ENCODE data around the gene TNFRSF13B. TPM values are rescaled to one million over a fixed set of nuclear protein-coding genes. Genes with fewer than 3 reads are reported as not detected.
"Not testable (repeated sequence)": the region's sequence is repeated elsewhere in the genome, so short reads cannot be mapped to it uniquely, and the experiment has no call there.

The TNFRSF13B gene
- total RNA-seq, 3 donors from 2014 or later, result 0.80 to 2.9 TPM; not detected in 1

DNA sequence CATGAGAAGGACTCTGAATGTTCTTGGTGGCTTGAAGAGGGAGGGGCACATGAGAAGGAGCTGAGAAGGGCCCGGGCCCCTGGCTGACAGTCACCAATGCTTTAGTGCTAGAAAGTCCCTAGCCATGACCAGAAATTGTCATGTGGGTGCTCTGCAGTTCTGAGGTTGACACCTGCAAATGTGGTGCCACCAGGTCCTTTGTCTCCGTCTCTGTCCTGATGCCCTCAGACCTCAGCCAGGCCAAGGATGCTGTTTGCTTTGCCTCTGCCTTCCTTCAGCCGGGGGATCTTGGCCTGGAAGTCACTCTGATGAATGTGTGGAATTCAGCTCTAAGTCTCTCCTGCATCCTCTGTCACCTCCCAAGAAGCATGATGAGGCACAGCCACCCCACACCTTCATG, 63.6 kb downstream of the TNFRSF13B start:
- Histone ChIP-seq H3K27me3 (no peaks in the 10 kb centered on the region), H3K4me1 (no peaks in the 10 kb centered on the region), H3K4me3 (no peak overlapping the region), H3K27ac (no peak overlapping the region), H3K36me3 (no peaks in the 10 kb centered on the region), H3K9me3 (no peaks in the 10 kb centered on the region)
- TF ChIP-seq CTCF (IDR thresholded peaks at IDR 0.05), result no peak
- no peak for TF ChIP-seq POLR2A (IDR thresholded peaks at IDR 0.05)
- no peak for TF ChIP-seq POLR2AphosphoS5 (IDR thresholded peaks at IDR 0.05)
- intact Hi-C loops (cut with DNase I; ENCODE audit: low total_unique reads), result no loop called here
- peak in 1 of 2 donors; percentile 33 for DNase-seq (ENCODE audit: low spot score in 2 of 2)

DNA sequence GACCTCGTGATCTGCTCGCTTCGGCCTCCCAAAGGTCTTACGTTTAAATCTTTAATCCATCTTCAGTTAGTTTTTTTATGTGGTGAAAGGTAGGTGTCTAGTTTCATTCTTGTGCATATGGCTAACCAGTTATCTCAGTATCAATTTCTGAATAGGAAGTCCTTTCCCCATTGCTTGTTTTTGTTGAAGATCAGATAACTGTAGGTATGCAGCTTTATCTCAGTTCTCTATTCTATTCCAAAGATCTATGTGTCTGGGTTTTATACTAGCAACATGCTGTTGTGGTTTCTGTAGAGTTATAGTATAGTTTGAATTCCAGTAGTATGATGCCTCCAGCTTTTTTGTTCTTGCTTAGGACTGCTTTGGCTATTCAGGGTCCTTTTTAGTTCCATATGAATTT, 65.2 kb downstream of the TNFRSF13B start:
- no peak overlapping the region for H3K27ac ChIP-seq
- H3K9me3 ChIP-seq, result no peaks in the 10 kb centered on the region
- DNase-seq (ENCODE audit: low spot score in 2 of 2), result no peak
- TF ChIP-seq POLR2A (IDR thresholded peaks at IDR 0.05), result no peak
- TF ChIP-seq CTCF (IDR thresholded peaks at IDR 0.05), result no peak
- TF ChIP-seq POLR2AphosphoS5 (IDR thresholded peaks at IDR 0.05), result no peak
- intact Hi-C loops (cut with DNase I; ENCODE audit: low total_unique reads), result no loop called here
- no peak overlapping the region for H3K4me3 ChIP-seq
- H3K27me3 ChIP-seq, result no peaks in the 10 kb centered on the region
- H3K4me1 ChIP-seq, result no peaks in the 10 kb centered on the region
- no peaks in the 10 kb centered on the region for H3K36me3 ChIP-seq

DNA sequence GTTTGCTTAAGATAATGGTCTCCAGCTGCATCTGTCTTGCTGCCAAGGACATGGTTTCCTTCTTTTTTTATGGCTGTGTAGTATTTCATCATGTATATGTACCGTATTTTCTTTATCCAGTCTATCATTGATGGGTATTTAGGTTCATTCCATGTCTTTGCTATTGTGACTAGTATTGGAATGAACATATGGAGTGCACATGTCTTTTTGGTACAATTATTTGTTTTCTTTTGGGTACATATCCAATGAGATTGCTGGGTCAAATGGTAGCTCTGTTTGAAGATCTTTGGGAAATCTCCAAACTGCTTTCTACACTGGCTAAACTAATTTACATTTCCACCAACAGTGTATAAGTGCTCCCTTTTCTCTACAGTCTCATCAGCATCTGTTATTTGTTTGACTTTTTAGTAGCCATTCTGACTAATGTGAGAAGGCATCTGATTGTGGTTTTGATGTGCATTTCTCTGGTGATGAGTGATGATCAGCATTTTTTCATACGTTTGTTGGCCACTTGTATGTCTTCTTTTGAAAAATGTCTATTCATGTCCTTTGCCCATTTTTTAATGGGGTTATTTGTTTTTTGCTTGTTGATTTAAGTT, 66.2 kb downstream of the TNFRSF13B start:
- Histone ChIP-seq H3K27me3 (no peaks in the 10 kb centered on the region), H3K9me3 (no peaks in the 10 kb centered on the region), H3K36me3 (no peaks in the 10 kb centered on the region), H3K4me3 (no peak overlapping the region), H3K27ac (no peak overlapping the region), H3K4me1 (no peaks in the 10 kb centered on the region)
- TF ChIP-seq POLR2AphosphoS5 (IDR thresholded peaks at IDR 0.05) (no peak), POLR2A (IDR thresholded peaks at IDR 0.05) (no peak), CTCF (IDR thresholded peaks at IDR 0.05) (no peak)
- no peak for DNase-seq (ENCODE audit: low spot score in 2 of 2)
- intact Hi-C loops (cut with DNase I; ENCODE audit: low total_unique reads), result no loop called here

GRCh38 chr17:16903070-16903469, 68.8 kb downstream of the TNFRSF13B start:
- DNase-seq (ENCODE audit: low spot score in 2 of 2); H3K36me3 ChIP-seq; H3K4me3 ChIP-seq; H3K27ac ChIP-seq; intact Hi-C loops (cut with DNase I; ENCODE audit: low total_unique reads); H3K9me3 ChIP-seq; H3K4me1 ChIP-seq; H3K27me3 ChIP-seq: not testable (repeated sequence)

DNA sequence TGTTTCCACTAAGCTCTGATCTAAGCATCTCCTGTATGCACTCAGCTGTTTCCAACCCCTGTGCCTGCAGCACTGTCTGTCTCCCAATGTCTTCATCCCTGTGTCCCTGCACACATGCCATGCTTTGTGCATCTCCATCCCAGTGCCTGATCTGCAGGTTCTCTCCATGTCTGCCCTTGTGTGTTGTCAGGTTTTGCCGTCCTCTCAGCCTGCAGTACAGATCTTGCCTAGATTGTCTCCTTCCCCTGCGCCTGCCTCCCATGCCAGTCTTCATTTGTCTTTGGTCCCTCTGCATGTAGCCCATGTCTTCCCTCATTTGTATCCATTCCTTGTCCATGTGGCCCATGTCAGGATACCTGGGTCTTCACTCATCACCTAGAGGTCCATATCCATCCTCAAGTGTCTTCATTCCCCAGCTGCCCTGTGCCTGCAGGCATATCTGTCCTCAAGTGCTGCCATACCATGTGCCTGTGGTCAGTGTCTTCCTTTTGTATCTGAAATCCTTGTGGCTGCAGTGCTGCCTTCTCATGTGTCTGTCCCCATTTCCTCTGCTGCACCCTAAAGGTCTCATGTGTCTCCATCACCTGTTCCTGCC, 71.5 kb downstream of the TNFRSF13B start:
- H3K9me3 ChIP-seq, result no peaks in the 10 kb centered on the region
- no peaks in the 10 kb centered on the region for H3K27me3 ChIP-seq
- intact Hi-C loops (cut with DNase I; ENCODE audit: low total_unique reads), result no loop called here
- H3K36me3 ChIP-seq, result no peaks in the 10 kb centered on the region
- H3K27ac ChIP-seq, result no peak overlapping the region
- no peak for DNase-seq (ENCODE audit: low spot score in 2 of 2)
- TF ChIP-seq POLR2A (IDR thresholded peaks at IDR 0.05) (no peak), CTCF (IDR thresholded peaks at IDR 0.05) (no peak), POLR2AphosphoS5 (IDR thresholded peaks at IDR 0.05) (no peak)
- H3K4me3 ChIP-seq, result no peak overlapping the region
- no peaks in the 10 kb centered on the region for H3K4me1 ChIP-seq

DNA sequence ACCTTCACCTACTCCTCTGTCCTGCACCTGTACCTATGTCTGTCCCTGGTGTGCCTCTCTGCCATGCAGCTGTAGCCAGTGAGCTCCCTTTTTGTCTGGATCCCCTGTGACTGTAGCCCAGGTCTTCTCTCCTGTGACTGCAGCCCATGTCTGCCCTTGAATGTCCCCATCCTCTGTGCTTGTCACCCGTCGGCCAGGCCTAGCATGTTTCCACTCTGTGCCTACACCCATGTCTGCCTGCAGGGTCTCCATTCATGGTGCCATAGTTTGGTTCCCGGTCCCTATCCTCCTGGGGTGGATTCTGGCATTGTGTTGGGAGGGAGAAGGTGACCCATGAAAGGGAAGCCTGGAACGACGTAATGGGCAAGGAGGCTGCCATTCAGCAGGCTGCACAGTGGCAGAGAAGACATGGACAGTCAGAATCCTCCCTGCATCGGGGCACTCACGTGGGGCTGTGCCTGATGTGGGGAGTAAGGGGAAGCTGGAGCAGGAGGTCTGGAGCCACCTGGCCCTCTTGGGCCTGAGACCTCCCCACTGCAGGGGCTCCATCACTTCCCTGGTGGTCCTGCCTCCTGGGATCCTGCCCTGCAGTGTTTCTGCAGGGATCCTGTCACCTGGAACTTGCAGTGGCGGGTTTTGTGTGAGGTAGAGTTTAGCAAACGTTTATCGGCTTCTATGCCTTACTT, 74.6 kb downstream of the TNFRSF13B start:
- intact Hi-C loops (cut with DNase I; ENCODE audit: low total_unique reads); H3K4me1 ChIP-seq; H3K36me3 ChIP-seq; H3K9me3 ChIP-seq; H3K27ac ChIP-seq; H3K27me3 ChIP-seq; H3K4me3 ChIP-seq: not testable (repeated sequence)
- peak in 1 of 2 donors; percentile 9 for DNase-seq (ENCODE audit: low spot score in 2 of 2)

- H3K9me3 ChIP-seq; H3K4me3 ChIP-seq; H3K36me3 ChIP-seq; H3K4me1 ChIP-seq; intact Hi-C loops (cut with DNase I; ENCODE audit: low total_unique reads); H3K27me3 ChIP-seq; H3K27ac ChIP-seq: not testable (repeated sequence)
- DNase-seq (ENCODE audit: low spot score in 2 of 2), result peak in 1 of 2 donors; percentile 5
Measured at GRCh38 chr17:16896235-16896634, 75.7 kb downstream of the TNFRSF13B start.

GRCh38 chr17:16893527-16893926, 78.4 kb downstream of the TNFRSF13B start:
- H3K36me3 ChIP-seq; H3K27me3 ChIP-seq; DNase-seq (ENCODE audit: low spot score in 2 of 2); intact Hi-C loops (cut with DNase I; ENCODE audit: low total_unique reads); H3K4me1 ChIP-seq; H3K9me3 ChIP-seq; H3K27ac ChIP-seq; H3K4me3 ChIP-seq: not testable (repeated sequence)
